ENCODE measurements around the gene PPAN. TPM values are rescaled to one million over a fixed set of nuclear protein-coding genes. Genes with fewer than 3 reads are reported as not detected.

PPAN gene
- total and polyA plus RNA-seq, 2 experiments from 2014 or later = 15.0 to 26.0 TPM

DNA sequence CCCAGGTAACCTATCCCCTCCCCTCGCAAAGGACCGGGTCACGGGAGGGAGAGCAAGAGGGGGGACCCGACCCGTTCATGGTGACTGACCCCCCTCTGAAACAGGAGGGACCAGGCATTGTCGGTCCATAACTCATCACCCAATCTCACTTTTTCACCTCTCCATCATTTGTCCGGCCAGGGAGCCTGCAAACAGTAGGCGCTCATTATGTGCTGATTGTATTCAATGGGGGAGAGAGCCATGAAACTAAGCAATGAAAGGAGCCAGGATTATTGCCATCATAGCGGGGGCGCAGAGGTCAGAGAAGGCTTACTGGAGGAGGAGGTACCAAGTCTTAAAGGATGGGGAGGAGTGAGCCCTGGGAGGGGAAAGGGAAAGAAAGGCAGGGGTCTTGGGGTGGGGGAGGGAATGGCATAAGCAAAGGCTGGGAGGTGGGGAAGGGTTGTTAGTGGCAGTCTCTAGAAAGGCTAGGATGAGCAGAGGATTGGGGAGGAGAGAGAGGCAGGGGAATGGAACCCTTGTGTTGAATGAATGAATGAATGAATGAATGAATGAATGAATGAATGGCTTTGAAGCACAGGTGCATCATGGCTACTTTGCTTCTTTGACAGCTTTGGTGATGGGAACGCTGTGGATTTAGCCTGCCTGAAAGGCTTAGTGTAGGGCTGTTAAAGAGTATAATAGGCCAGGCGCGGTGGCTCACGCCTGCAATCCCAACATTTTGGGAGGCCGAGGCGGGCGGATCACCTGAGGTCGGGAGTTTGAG, 18.7 kb upstream of the PPAN start:
- 87% methylated on average over 18 of the region's 18 CpGs for WGBS (ENCODE audit: low lambda C conversion rate, missing lambda C conversion rate)

GRCh38 chr19:10088949-10089554, 17.1 kb upstream of the PPAN start:
- WGBS (ENCODE audit: low lambda C conversion rate, missing lambda C conversion rate) = 98% methylated on average over 6 of the region's 6 CpGs
- no peak for DNase-seq (ENCODE audit: low spot score)

More for the DNA sequence above, 18.7 kb upstream of the PPAN start:
- DNase-seq (ENCODE audit: low spot score) = no peak
- no peaks in the 10 kb centered on the region for H3K9me3 ChIP-seq (ENCODE audit: low read depth)
- H3K79me2 ChIP-seq = peaks cover 3% of the 10 kb centered on the region
- H3K4me1 ChIP-seq (ENCODE audit: insufficient read depth) = no peaks in the 10 kb centered on the region
- TF ChIP-seq, protein P1, sequence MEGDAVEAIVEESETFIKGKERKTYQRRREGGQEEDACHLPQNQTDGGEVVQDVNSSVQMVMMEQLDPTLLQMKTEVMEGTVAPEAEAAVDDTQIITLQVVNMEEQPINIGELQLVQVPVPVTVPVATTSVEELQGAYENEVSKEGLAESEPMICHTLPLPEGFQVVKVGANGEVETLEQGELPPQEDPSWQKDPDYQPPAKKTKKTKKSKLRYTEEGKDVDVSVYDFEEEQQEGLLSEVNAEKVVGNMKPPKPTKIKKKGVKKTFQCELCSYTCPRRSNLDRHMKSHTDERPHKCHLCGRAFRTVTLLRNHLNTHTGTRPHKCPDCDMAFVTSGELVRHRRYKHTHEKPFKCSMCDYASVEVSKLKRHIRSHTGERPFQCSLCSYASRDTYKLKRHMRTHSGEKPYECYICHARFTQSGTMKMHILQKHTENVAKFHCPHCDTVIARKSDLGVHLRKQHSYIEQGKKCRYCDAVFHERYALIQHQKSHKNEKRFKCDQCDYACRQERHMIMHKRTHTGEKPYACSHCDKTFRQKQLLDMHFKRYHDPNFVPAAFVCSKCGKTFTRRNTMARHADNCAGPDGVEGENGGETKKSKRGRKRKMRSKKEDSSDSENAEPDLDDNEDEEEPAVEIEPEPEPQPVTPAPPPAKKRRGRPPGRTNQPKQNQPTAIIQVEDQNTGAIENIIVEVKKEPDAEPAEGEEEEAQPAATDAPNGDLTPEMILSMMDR (IDR thresholded peaks at IDR 0.05; ENCODE audit: poor library complexity) = no peak
- TF ChIP-seq EZH2 (IDR thresholded peaks at IDR 0.05; ENCODE audit: borderline replicate concordance) (no peak), EZH2phosphoT487 (IDR thresholded peaks at IDR 0.05; ENCODE audit: low read depth, severe bottlenecking, unreplicated experiment) (no peak)
- H4K20me1 ChIP-seq (ENCODE audit: insufficient read depth, poor library complexity, severe bottlenecking) = no peaks in the 10 kb centered on the region
- H3K4me3 ChIP-seq = no peak overlapping the region
- no peaks in the 10 kb centered on the region for H3K36me3 ChIP-seq (replicated peaks; ENCODE audit: insufficient read depth, low read depth)
- peak overlapping the region; percentile 99 for H3K4me2 ChIP-seq
- H3K27me3 ChIP-seq = no peaks in the 10 kb centered on the region
- no peak overlapping the region for H3K27ac ChIP-seq
- H2AFZ ChIP-seq = no peak overlapping the region
- no peaks in the 10 kb centered on the region for H3K9me2 ChIP-seq (replicated peaks; ENCODE audit: insufficient read depth)

DNA sequence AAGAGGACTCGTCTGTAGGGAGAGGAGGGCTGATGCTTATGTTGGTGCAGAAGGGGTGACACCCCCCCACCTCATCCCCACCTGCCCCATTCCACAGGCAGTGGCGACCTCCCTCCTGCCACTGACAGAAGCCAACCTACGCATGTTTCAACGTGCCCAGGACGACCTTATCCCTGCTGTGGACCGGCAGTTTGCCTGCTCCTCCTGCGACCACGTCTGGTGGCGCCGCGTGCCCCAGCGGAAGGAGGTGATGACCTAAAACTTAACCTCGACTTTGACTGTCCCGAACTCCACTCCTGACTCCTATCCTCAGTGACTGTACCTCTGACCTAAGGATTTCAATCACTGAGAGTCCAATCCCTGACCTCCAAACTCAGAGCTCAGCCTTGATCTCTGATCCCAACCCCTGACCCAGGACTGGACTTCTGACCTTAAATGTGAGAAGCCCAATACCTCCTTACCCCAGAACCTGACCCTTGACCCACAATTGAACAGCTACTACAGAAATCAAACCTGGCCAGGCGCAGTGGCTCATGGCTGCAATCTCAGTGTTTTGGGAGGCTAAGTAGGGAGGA, 16.3 kb upstream of the PPAN start:
- H3K27ac ChIP-seq = no peak overlapping the region
- H3K9me2 ChIP-seq (replicated peaks; ENCODE audit: insufficient read depth) = no peaks in the 10 kb centered on the region
- no peaks in the 10 kb centered on the region for H3K9me3 ChIP-seq (ENCODE audit: low read depth)
- DNase-seq (ENCODE audit: low spot score) = no peak
- H2AFZ ChIP-seq = no peak overlapping the region
- H3K4me3 ChIP-seq = no peak overlapping the region
- TF ChIP-seq, protein P1 (IDR thresholded peaks at IDR 0.05; ENCODE audit: poor library complexity) = no peak
- TF ChIP-seq EZH2phosphoT487 (IDR thresholded peaks at IDR 0.05; ENCODE audit: low read depth, severe bottlenecking, unreplicated experiment) (no peak), EZH2 (IDR thresholded peaks at IDR 0.05; ENCODE audit: borderline replicate concordance) (no peak)
- no peaks in the 10 kb centered on the region for H3K4me1 ChIP-seq (ENCODE audit: insufficient read depth)
- 82% methylated on average over 15 of the region's 15 CpGs for WGBS (ENCODE audit: low lambda C conversion rate, missing lambda C conversion rate)
- no peaks in the 10 kb centered on the region for H3K27me3 ChIP-seq
- H3K4me2 ChIP-seq = no peak overlapping the region
- H3K36me3 ChIP-seq (replicated peaks; ENCODE audit: insufficient read depth, low read depth) = no peaks in the 10 kb centered on the region
- H3K79me2 ChIP-seq = peaks cover 3% of the 10 kb centered on the region
- H4K20me1 ChIP-seq (ENCODE audit: insufficient read depth, poor library complexity, severe bottlenecking) = no peaks in the 10 kb centered on the region

More at GRCh38 chr19:10088949-10089554, 17.1 kb upstream of the PPAN start:
- Histone ChIP-seq H3K36me3 (replicated peaks; ENCODE audit: insufficient read depth, low read depth) (no peaks in the 10 kb centered on the region), H3K9me3 (ENCODE audit: low read depth) (no peaks in the 10 kb centered on the region), H2AFZ (no peak overlapping the region), H3K79me2 (peaks cover 3% of the 10 kb centered on the region), H3K4me2 (no peak overlapping the region), H3K4me1 (ENCODE audit: insufficient read depth) (no peaks in the 10 kb centered on the region), H3K9me2 (replicated peaks; ENCODE audit: insufficient read depth) (no peaks in the 10 kb centered on the region), H3K27ac (no peak overlapping the region), H4K20me1 (ENCODE audit: insufficient read depth, poor library complexity, severe bottlenecking) (no peaks in the 10 kb centered on the region), H3K4me3 (no peak overlapping the region), H3K27me3 (no peaks in the 10 kb centered on the region)
- TF ChIP-seq EZH2 (IDR thresholded peaks at IDR 0.05; ENCODE audit: borderline replicate concordance) (no peak), EZH2phosphoT487 (IDR thresholded peaks at IDR 0.05; ENCODE audit: low read depth, severe bottlenecking, unreplicated experiment) (no peak)
- TF ChIP-seq, protein P1 (IDR thresholded peaks at IDR 0.05; ENCODE audit: poor library complexity) = no peak
